DMS 273 treated with DMSO at 0.1 percent for 48 hours (cell line): ENCODE data around the gene MS4A15.
"Not testable (repeated sequence)": the region's sequence is repeated elsewhere in the genome, so short reads cannot be mapped to it uniquely, and the experiment has no call there.

Experiments used
- DNase-seq: peaks from one replicate; lab custom pipeline; 2025; lab: John Stamatoyannopoulos, UW

Gene MS4A15

GRCh38 chr11:60754887-60755286 is 1.8 kb upstream of the MS4A15 start:
- no peak for DNase-seq

- DNase-seq: no peak
Measured at GRCh38 chr11:60757231-60757800, 649 bp downstream of the MS4A15 start.

- DNase-seq: not testable (repeated sequence)
Measured at GRCh38 chr11:60758671-60759070, 2.0 kb downstream of the MS4A15 start.

- not testable (repeated sequence) for DNase-seq
Measured at GRCh38 chr11:60759438-60760225, 3.0 kb downstream of the MS4A15 start.

- DNase-seq: no peak
Measured at GRCh38 chr11:60761436-60762190, 4.9 kb downstream of the MS4A15 start.

GRCh38 chr11:60762851-60763691 is 6.4 kb downstream of the MS4A15 start:
- DNase-seq: no peak

- no peak for DNase-seq
Measured at GRCh38 chr11:60763692-60764369, 7.2 kb downstream of the MS4A15 start.

- no peak for DNase-seq
Measured at GRCh38 chr11:60764879-60765278, 8.2 kb downstream of the MS4A15 start.

- no peak for DNase-seq
Measured at GRCh38 chr11:60765355-60765754, 8.7 kb downstream of the MS4A15 start.

GRCh38 chr11:60766547-60766946 is 9.9 kb downstream of the MS4A15 start:
- no peak for DNase-seq

- DNase-seq: no peak
Measured at GRCh38 chr11:60767388-60767811, 10.7 kb downstream of the MS4A15 start.

- DNase-seq: no peak
Measured at GRCh38 chr11:60768202-60768601, 11.5 kb downstream of the MS4A15 start.

- no peak for DNase-seq
Measured at GRCh38 chr11:60769273-60769672, 12.6 kb downstream of the MS4A15 start.

GRCh38 chr11:60769811-60770210 is 13.1 kb downstream of the MS4A15 start:
- no peak for DNase-seq

- no peak for DNase-seq
Measured at GRCh38 chr11:60771146-60771545, 14.5 kb downstream of the MS4A15 start.

GRCh38 chr11:60771879-60772525 is 15.3 kb downstream of the MS4A15 start:
- DNase-seq: no peak

- no peak for DNase-seq
Measured at GRCh38 chr11:60772666-60773065, 16.0 kb downstream of the MS4A15 start.

- no peak for DNase-seq
Measured at GRCh38 chr11:60774726-60775125, 18.1 kb downstream of the MS4A15 start.

GRCh38 chr11:60775420-60775961 is 18.8 kb downstream of the MS4A15 start:
- peak; percentile 75 for DNase-seq

GRCh38 chr11:60776167-60776566 is 19.5 kb downstream of the MS4A15 start:
- DNase-seq: no peak

- no peak for DNase-seq
Measured at GRCh38 chr11:60777106-60777505, 20.4 kb downstream of the MS4A15 start.
